ENCODE data around the gene CACNA2D1.

DNA sequence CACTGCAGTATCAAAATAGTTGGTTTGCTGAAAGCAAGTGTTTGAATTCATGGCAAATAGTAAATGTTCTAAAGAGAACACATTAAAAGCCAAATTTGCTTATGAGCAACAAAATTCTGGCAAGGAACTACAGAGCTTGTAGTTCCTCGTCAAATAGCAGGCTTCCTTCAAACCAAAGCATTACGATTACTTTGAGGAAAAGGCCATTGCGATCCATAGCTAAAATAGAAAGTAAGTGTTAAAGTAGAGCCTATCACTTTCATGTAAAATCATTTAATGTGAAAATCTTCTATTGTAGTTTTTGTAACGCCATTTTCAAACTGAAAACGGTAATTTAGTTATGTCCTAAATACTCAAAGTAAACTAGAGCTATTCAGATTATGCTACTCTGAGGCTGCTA lies 20.1 kb downstream of the CACNA2D1 start:
- TF ChIP-seq, protein P1, sequence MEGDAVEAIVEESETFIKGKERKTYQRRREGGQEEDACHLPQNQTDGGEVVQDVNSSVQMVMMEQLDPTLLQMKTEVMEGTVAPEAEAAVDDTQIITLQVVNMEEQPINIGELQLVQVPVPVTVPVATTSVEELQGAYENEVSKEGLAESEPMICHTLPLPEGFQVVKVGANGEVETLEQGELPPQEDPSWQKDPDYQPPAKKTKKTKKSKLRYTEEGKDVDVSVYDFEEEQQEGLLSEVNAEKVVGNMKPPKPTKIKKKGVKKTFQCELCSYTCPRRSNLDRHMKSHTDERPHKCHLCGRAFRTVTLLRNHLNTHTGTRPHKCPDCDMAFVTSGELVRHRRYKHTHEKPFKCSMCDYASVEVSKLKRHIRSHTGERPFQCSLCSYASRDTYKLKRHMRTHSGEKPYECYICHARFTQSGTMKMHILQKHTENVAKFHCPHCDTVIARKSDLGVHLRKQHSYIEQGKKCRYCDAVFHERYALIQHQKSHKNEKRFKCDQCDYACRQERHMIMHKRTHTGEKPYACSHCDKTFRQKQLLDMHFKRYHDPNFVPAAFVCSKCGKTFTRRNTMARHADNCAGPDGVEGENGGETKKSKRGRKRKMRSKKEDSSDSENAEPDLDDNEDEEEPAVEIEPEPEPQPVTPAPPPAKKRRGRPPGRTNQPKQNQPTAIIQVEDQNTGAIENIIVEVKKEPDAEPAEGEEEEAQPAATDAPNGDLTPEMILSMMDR (IDR thresholded peaks at IDR 0.05): no peak
- TF ChIP-seq POLR2A (IDR thresholded peaks at IDR 0.05; ENCODE audit: low read depth) (no peak), EP300 (IDR thresholded peaks at IDR 0.05) (no peak), POLR2AphosphoS5 (IDR thresholded peaks at IDR 0.05) (no peak)
